Measurements from ENCODE around the gene NHSL2.

NHSL2 gene

GRCh38 chrX:72114807-72115206 is 204.2 kb downstream of the NHSL2 start:
- DNase-seq: no peak

- no peak for DNase-seq
Observed at GRCh38 chrX:72115380-72115779, 204.7 kb downstream of the NHSL2 start.

GRCh38 chrX:72117636-72118210 is 207.1 kb downstream of the NHSL2 start:
- DNase-seq: no peak

GRCh38 chrX:72120837-72121236 is 210.2 kb downstream of the NHSL2 start:
- DNase-seq: no peak

- peak; percentile 58 to 72 (median 65) for DNase-seq
Observed at GRCh38 chrX:72121383-72121782, 210.7 kb downstream of the NHSL2 start.

- no peak for DNase-seq
Observed at GRCh38 chrX:72122621-72123337, 212.1 kb downstream of the NHSL2 start.

GRCh38 chrX:72123471-72124185 is 213.0 kb downstream of the NHSL2 start:
- no peak for DNase-seq

- no peak for DNase-seq
Observed at GRCh38 chrX:72124540-72125201, 214.0 kb downstream of the NHSL2 start.

GRCh38 chrX:72125331-72126047 is 214.8 kb downstream of the NHSL2 start:
- DNase-seq: no peak

- DNase-seq: no peak
Observed at GRCh38 chrX:72126048-72126415, 215.4 kb downstream of the NHSL2 start.

GRCh38 chrX:72126539-72127140 is 216.0 kb downstream of the NHSL2 start:
- DNase-seq: peak; percentile 79 to 85 (median 81)

GRCh38 chrX:72127332-72127731 is 216.7 kb downstream of the NHSL2 start:
- DNase-seq: no peak

GRCh38 chrX:72128183-72128834 is 217.7 kb downstream of the NHSL2 start:
- DNase-seq: no peak

GRCh38 chrX:72128881-72129280 is 218.2 kb downstream of the NHSL2 start:
- peak in 2 of 3 donors; percentile 31 to 50 for DNase-seq

- no peak for DNase-seq
Observed at GRCh38 chrX:72129661-72130060, 219.0 kb downstream of the NHSL2 start.

- DNase-seq: no peak
Observed at GRCh38 chrX:72130156-72130761, 219.6 kb downstream of the NHSL2 start.

GRCh38 chrX:72130762-72131250 is 220.2 kb downstream of the NHSL2 start:
- no peak for DNase-seq

GRCh38 chrX:72131317-72132294 is 221.0 kb downstream of the NHSL2 start, which contains the start of gene RTL5:
TSS of gene RTL5 (minus strand) at chrX:72131915.
- peak; percentile 85 to 89 (median 87) for DNase-seq

- DNase-seq: no peak
Observed at GRCh38 chrX:72132456-72132855, 221.8 kb downstream of the NHSL2 start.
